HG03095 (cell line): ENCODE results near the gene KDM6B.

Experiments
- ATAC-seq: cut with Tn5 transposase; IDR thresholded peaks from one replicate; pipeline ENCODE4 v1.9.1; 2021; ENCODE audit warnings: moderate library complexity; ENCODE audit not compliant: unreplicated experiment

Gene KDM6B

DNA sequence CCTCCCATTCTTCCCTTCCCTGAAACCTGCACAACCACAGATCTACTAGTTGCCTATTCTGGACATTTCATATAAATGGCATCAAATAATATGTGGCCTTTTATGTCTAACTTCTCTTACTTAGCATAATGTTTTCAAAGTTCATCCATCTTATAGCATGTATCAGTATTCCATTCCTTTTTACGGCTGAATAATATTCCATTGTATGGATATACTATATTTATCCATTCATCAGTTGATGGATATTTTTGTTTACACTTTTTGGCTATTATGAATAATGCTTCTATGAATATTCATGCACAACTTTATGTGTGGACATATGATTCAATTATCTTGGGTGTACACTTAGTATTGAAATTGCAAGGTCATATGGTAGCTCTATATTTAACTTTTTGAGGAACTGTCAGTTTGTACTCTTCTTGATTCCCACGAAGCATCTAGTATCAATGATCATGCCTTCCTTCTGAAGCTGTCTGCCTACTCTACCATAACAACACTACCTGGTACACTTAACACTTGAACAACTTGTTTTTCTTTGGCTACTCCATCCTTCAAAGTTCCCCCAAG lies 41.9 kb downstream of the KDM6B start:
- ATAC-seq: no peak

DNA sequence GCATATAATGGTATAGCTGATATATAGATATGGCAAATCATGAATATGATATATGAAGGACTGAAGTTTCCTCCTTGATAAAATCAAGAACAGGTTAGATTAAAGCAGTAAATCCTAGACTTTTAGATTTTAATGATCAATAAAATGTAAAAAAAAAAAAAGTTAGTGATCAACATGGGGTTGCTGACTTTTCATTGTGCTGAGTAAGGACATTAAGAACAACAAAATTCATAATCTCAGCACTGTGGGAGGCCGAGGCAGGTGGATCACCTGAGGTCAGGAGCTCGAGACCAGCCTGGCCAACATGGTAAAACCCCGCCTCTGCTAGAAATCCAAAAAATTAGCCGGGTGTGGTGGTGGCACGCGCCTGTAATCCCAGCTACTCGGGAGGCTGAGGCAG lies 44.2 kb downstream of the KDM6B start:
- ATAC-seq: no peak

DNA sequence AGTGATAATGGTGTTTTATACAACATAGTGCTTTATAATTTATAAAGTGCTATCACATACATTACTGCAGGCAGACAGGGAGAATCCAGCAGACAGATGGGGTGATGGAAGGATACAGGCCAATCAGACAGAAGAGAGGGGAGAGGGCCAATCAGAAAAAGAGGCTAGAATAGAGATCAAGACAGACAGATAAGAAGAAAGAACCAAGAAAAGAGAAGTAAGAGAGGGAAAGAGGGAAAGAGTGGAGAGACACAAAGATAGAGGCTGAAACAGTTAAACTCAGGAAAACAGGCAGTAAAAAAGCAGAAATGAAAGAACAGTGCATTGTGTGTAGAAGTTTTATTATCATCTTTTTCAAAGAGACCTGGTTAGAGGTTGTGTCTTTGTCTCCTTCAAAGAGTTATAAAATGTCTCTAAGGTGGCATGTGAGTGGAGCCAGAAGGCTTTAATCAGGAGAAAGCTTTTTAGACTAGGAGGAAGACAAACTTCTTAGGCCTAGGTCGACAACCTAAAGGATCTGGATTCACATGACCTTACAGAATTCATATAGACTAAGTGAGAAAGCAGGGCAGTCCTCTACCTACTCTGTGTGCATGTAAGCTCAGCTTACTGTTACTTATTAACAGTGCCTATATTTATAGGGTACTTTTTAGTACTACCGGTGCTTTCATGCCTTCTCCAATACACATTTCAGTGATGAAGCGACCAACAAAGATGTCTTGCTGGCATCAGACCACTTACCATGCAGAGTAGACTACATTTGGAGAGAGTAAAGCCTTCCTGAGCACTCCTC lies 46.3 kb downstream of the KDM6B start:
- ATAC-seq: no peak

DNA sequence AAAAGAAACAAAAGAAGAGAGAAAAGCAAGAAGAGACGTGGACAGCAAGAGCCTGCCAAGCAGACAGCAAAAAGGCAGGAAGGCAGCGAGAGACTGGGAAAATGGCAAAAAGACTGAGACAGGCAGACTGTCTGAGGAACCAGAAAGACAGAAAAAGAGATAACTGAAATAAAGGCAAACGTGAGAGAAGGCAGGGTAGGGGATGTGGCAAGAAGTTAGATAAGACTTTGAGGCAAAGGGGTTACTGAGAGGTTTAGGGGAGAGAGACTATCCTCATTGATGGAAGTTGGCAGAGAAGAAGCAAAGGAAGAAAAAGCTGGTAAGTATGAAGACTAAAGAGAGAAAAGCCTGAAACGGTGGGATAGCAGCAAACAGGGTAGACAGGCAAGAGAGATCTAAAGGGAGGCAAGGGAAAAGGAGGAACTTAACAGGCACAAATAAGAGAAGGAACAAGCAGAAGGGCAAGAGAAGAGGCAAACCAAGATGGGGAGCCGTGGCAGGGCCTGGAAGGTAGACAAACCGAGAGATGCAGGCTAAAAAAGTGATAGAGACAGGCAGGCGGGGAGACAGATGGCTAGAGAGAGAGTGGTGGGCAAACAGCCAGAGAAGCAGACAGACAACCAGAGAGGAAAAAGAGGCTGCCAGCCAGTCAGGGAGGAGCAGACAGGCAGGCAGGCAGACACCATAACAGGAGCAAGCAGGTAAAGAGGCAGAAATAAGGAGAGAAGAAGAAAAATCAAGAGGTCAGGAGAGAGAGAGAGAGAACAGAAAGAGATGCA lies 47.4 kb downstream of the KDM6B start:
- no peak for ATAC-seq

DNA sequence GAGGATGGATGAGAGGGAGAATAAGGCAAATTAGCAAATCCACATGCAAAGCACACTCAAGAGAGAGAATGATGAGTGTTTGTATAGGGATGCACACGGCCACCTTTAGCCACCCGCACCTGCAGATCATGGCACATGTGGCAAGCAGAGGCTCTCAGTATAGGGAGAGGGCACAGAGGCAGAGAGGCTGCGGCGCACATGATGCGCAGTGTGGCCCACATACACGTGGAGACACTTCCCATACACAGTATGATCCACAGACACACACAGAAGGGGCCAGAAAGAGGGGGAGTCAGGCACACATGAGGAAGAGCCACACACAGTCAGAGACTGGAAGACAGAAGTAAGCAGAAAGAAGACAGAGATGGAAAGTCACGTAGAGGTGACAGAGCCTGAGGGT lies 48.1 kb downstream of the KDM6B start:
- ATAC-seq: no peak

DNA sequence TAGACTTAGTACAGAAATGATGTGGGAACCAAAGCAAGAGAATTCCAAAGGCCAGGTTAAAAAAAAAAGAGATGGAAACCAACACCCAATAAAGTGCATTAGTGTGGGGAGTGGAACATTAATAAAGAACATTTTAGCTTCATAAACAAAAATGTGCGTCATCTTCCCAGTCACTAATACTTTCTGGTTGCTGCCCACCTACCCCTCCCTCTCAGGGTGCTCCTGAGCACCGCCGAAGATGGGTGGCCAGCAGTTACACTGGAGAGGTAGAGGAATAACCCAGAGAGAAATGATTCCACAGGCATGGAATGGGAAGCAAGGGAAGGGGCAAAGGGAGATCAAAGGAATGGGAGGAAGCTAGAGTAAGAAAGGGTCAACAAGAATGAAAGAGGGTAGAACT lies 48.6 kb downstream of the KDM6B start:
- ATAC-seq: no peak
